Measurements from ENCODE around the gene SPRYD3.
"Not testable (repeated sequence)": the region's sequence is repeated elsewhere in the genome, so short reads cannot be mapped to it uniquely, and the experiment has no call there.

SPRYD3 gene

GRCh38 chr12:53051058-53051880 is 27.9 kb downstream of the SPRYD3 start:
- DNase-seq (ENCODE audit: low spot score), result peak; percentile 98

- no peak for DNase-seq (ENCODE audit: low spot score)
These were observed 28.6 kb downstream of the SPRYD3 start for GRCh38 chr12:53050426-53051057.

- peak; percentile 42 for DNase-seq (ENCODE audit: low spot score)
These were observed 29.4 kb downstream of the SPRYD3 start, which contains the start of gene TNS2 for GRCh38 chr12:53049571-53050318. TSS of gene TNS2 (plus strand) at chr12:53050065. CDS start at chr12:53050186, 121 bp downstream.

GRCh38 chr12:53048780-53049401 is 30.3 kb downstream of the SPRYD3 start:
- peak; percentile 47 for DNase-seq (ENCODE audit: low spot score)

- peak; percentile 78 for DNase-seq (ENCODE audit: low spot score)
These were observed 31.0 kb downstream of the SPRYD3 start for GRCh38 chr12:53048033-53048779.

- peak; percentile 76 for DNase-seq (ENCODE audit: low spot score)
These were observed 31.8 kb downstream of the SPRYD3 start for GRCh38 chr12:53047221-53048032.

GRCh38 chr12:53046655-53047220 is 32.5 kb downstream of the SPRYD3 start:
- peak; percentile 94 for DNase-seq (ENCODE audit: low spot score)

- DNase-seq (ENCODE audit: low spot score), result peak; percentile 15
These were observed 33.5 kb downstream of the SPRYD3 start for GRCh38 chr12:53045696-53046045.

- DNase-seq (ENCODE audit: low spot score), result no peak
These were observed 34.1 kb downstream of the SPRYD3 start for GRCh38 chr12:53044896-53045695.

- peak; percentile 80 for DNase-seq (ENCODE audit: low spot score)
These were observed 35.1 kb downstream of the SPRYD3 start for GRCh38 chr12:53044052-53044581.

GRCh38 chr12:53042607-53043454 is 36.4 kb downstream of the SPRYD3 start:
- DNase-seq (ENCODE audit: low spot score), result no peak

GRCh38 chr12:53039851-53040250 is 39.3 kb downstream of the SPRYD3 start:
- DNase-seq (ENCODE audit: low spot score), result no peak

GRCh38 chr12:53036802-53037201 is 42.4 kb downstream of the SPRYD3 start:
- DNase-seq (ENCODE audit: low spot score), result no peak

GRCh38 chr12:53034459-53034858 is 44.7 kb downstream of the SPRYD3 start:
- DNase-seq (ENCODE audit: low spot score), result no peak

GRCh38 chr12:53033832-53034231 is 45.4 kb downstream of the SPRYD3 start:
- DNase-seq (ENCODE audit: low spot score), result not testable (repeated sequence)

GRCh38 chr12:53031616-53032015 is 47.6 kb downstream of the SPRYD3 start:
- DNase-seq (ENCODE audit: low spot score), result no peak

GRCh38 chr12:53027014-53027413 is 52.2 kb downstream of the SPRYD3 start:
- not testable (repeated sequence) for DNase-seq (ENCODE audit: low spot score)

- DNase-seq (ENCODE audit: low spot score), result no peak
These were observed 53.9 kb downstream of the SPRYD3 start for GRCh38 chr12:53025250-53025649.

Measured in Ammon's horn (tissue), 1 donor.